ENCODE data around the gene GOLGA8M.
"Not testable (repeated sequence)": the region's sequence is repeated elsewhere in the genome, so short reads cannot be mapped to it uniquely, and the experiment has no call there.

- peak; percentile 9; the same call in 1 of the 2 replicates for TF ChIP-seq CTCF (IDR thresholded peaks at IDR 0.05)
- TF ChIP-seq ZFX (IDR thresholded peaks at IDR 0.05; ENCODE audit: borderline replicate concordance): not testable (repeated sequence)
These were observed 25.4 kb upstream of the GOLGA8M start for GRCh38 chr15:28737521-28738199.

Data from 22Rv1 (cell line).